Psoas muscle (tissue), 8 donors: Measurements from ENCODE around the gene PSMD8. TPM values are rescaled to one million over a fixed set of nuclear protein-coding genes. Genes with fewer than 3 reads are reported as not detected.

Source experiments
- ATAC-seq, 4 donors: fragments of 200-7000 bp; cut with Tn5 transposase; one replicate each; pipeline ENCODE4 v1.9.1; 2020; ENCODE audit warnings: moderate library complexity in 3 of 4, mild to moderate bottlenecking in 2 of 4
- DNase-seq, 2 donors: peaks; one replicate each; pipeline ENCODE4 v3.0.0-alpha.2; 2020
- H3K27ac ChIP-seq: fragments of 200-600 bp; one replicate; pipeline ENCODE4 v1.8.0; 2022
- H3K27me3 ChIP-seq, 3 donors: fragments of 200-600 bp in 1 of 3; one replicate each; pipeline versions ENCODE4 v1.6.1 to v1.8.0; 2013 to 2022; ENCODE audit warnings: low read length in 2 of 3, mild to moderate bottlenecking in 2 of 3, moderate library complexity in 1 of 3; ENCODE audit not compliant: insufficient read depth in 3 of 3
- H3K36me3 ChIP-seq, 2 donors: fragments of 200-600 bp in 1 of 2; one replicate each; pipeline versions ENCODE4 v1.6.1 to v1.8.0; 2013 to 2022; ENCODE audit warnings: low read depth in 1 of 2, mild to moderate bottlenecking in 1 of 2, moderate library complexity in 1 of 2; ENCODE audit not compliant: insufficient read depth in 1 of 2
- H3K4me1 ChIP-seq: fragments of 200-600 bp; one replicate; pipeline ENCODE4 v1.8.0; 2022
- H3K4me3 ChIP-seq: fragments of 200-600 bp; one replicate; pipeline ENCODE4 v1.8.0; 2022; ENCODE audit warnings: mild to moderate bottlenecking
- H3K9me3 ChIP-seq: fragments of 200-600 bp; one replicate; pipeline ENCODE4 v1.8.0; 2022
- CTCF ChIP-seq: fragments of 200-600 bp; IDR thresholded peaks from one replicate; pipeline ENCODE4 v1.8.0; 2022; ENCODE audit warnings: antibody characterized with exemption
- WGBS, 3 donors: extraction: QIAGEN DNeasy Blood & Tissue Kit; methylation state at CpG; one replicate each; pipeline versions ENCODE4 v1.1.6 to v1.1.7; 2013; 5-methylcytosine and 5-hydroxymethylcytosine counted together
- intact Hi-C, 2 donors: fragments of 100-400 bp; cut with DNase I; formaldehyde crosslinking; loops; one replicate each; pipeline versions ENCODE4 v1.11.0 to v1.14.2; 2022
- polyA plus RNA-seq, 3 donors: library from polyadenylated mRNA; stranded (reverse); fragments of 200-250 nt; gene quantifications; one replicate each; pipeline ENCODE4 v1.2.3, GENCODE V29; 2013
- total RNA-seq, 4 donors: library from RNA; stranded (reverse); fragmentation: NEBNext Ultra II Directional in 2 of 4; extraction: Animal tissue kit (Norgen Biotek cat#: 25700) in 2 of 4; gene quantifications; one replicate each; pipeline versions ENCODE4 v1.2.1 to v1.2.4, GENCODE V29; 2021 to 2023
- donor health status: healthy with polysubstance abuse.
- donor health status: DM: no; HTN: no; CAD: no; lungs with moderate emphysema.
- donor health status: Bipolar disorder and iron deficiency.
- donor health status: healthy.
- donor health status: DM: yes; HTN: yes; CAD: no.
- donor health status: DM: no; HTN: no; CAD: no.
- donor health status: DM: no; HTN: no; CAD: no.
- donor health status: DM: yes; HTN: yes; CAD: no.

Gene PSMD8
- total and polyA plus RNA-seq, 7 donors: 348 to 1,414 (median 791) TPM

- ATAC-seq (no peak), DNase-seq (no peak)
- intact Hi-C loops: loop anchor here in 1 of 2 donors (5.0 kb wide), 1 partner anchor 236 kb away; no protein-coding TSS in a partner anchor
- no peak overlapping the region for H3K27ac ChIP-seq
- no peak for TF ChIP-seq CTCF
- H3K36me3 ChIP-seq: no peaks in the 10 kb centered on the region
- no peaks in the 10 kb centered on the region for H3K4me1 ChIP-seq
- H3K9me3 ChIP-seq: no peaks in the 10 kb centered on the region
- H3K4me3 ChIP-seq: no peak overlapping the region
- WGBS, 3 donors: 68 to 79% (median 71%) methylated on average over 3 of the region's 3 CpGs
- peaks cover 0 to 36% (median 12%) of the 10 kb centered on the region in 3 donors for H3K27me3 ChIP-seq
Observed at GRCh38 chr19:38401148-38401547, 26.8 kb downstream of the PSMD8 start.

- ATAC-seq (peak in 2 of 4 donors; percentile 1), DNase-seq (no peak)
- H3K4me1 ChIP-seq: no peaks in the 10 kb centered on the region
- TF ChIP-seq CTCF: no peak
- H3K4me3 ChIP-seq: peak overlapping the region; percentile 93
- peak overlapping the region; percentile 46 for H3K27ac ChIP-seq
- no peaks in the 10 kb centered on the region for H3K9me3 ChIP-seq
- intact Hi-C loops: loop anchor here in 1 of 2 donors (5.0 kb wide), 1 partner anchor 235 kb away; no protein-coding TSS in a partner anchor
- WGBS, 3 donors: 2% methylated on average over 18 of the region's 18 CpGs
- H3K27me3 ChIP-seq: peaks cover 0 to 22% (median 4%) of the 10 kb centered on the region in 3 donors
- no peaks in the 10 kb centered on the region for H3K36me3 ChIP-seq
Observed at GRCh38 chr19:38402623-38402966, 28.2 kb downstream of the PSMD8 start.

- peak; percentile 96 to 98 for DNase-seq
- peak; percentile 100 for TF ChIP-seq CTCF
- H3K27ac ChIP-seq: peak within 1 kb of the TSS; percentile 46
Observed at GRCh38 chr19:38402967-38403674, 28.8 kb downstream of the PSMD8 start, which contains the start of gene FAM98C. Gene FAM98C, plus strand, starts transcription at chr19:38403093. Its CDS starts 61 bp downstream, at chr19:38403154.

GRCh38 chr19:38404858-38405257, 30.5 kb downstream of the PSMD8 start:
- 94 to 98% (median 98%) methylated on average over 6 of the region's 6 CpGs for WGBS, 3 donors
- H3K4me1 ChIP-seq: no peaks in the 10 kb centered on the region
- intact Hi-C loops: loop anchor here in 1 of 2 donors (5.0 kb wide), 1 partner anchor 232 kb away; no protein-coding TSS in a partner anchor
- ATAC-seq (no peak), DNase-seq (no peak)
- peaks cover 0 to 2% (median 0%) of the 10 kb centered on the region in 3 donors for H3K27me3 ChIP-seq
- H3K27ac ChIP-seq: no peak overlapping the region
- no peaks in the 10 kb centered on the region for H3K9me3 ChIP-seq
- no peak overlapping the region for H3K4me3 ChIP-seq
- no peak for TF ChIP-seq CTCF
- H3K36me3 ChIP-seq: no peaks in the 10 kb centered on the region

More at GRCh38 chr19:38402967-38403674, 28.8 kb downstream of the PSMD8 start, which contains the start of gene FAM98C:
- H3K27me3 ChIP-seq: peaks cover 0 to 18% (median 4%) of the 10 kb centered on the region in 3 donors
- H3K36me3 ChIP-seq: no peaks in the 10 kb centered on the region
- intact Hi-C loops: loop anchor here in 1 of 2 donors (5.0 kb wide), 1 partner anchor 234 kb away; no protein-coding TSS in a partner anchor
- no peaks in the 10 kb centered on the region for H3K4me1 ChIP-seq
- WGBS, 3 donors: 0 to 2% (median 1%) methylated on average over 47 to 82 of the region's 82 CpGs
- H3K4me3 ChIP-seq: peak within 1 kb of the TSS; percentile 93
- H3K9me3 ChIP-seq: no peaks in the 10 kb centered on the region
- peak; percentile 98 to 99 (median 98) for ATAC-seq
